Liver (tissue), 9 donors: Measurements from ENCODE around the gene TMEM187. TPM values are rescaled to one million over a fixed set of nuclear protein-coding genes. Genes with fewer than 3 reads are reported as not detected.

Experiments
- DNase-seq: peaks from one replicate; pipeline ENCODE4 v3.0.0-alpha.2; 2017; ENCODE audit warnings: low spot score
- H3K27ac ChIP-seq, 2 donors: one replicate each; pipeline ENCODE4 v1.7.0; 2013; ENCODE audit warnings: inconsistent platforms in 2 of 2, low read length in 2 of 2, control low read depth in 1 of 2, low read depth in 1 of 2, mild to moderate bottlenecking in 1 of 2
- H3K27me3 ChIP-seq, 4 donors: one replicate each; pipeline versions ENCODE4 v1.6.1 to v1.7.0; 2013; ENCODE audit warnings: low read length in 3 of 4, inconsistent platforms in 1 of 4, mild to moderate bottlenecking in 1 of 4, moderate library complexity in 1 of 4; ENCODE audit not compliant: control insufficient read depth in 4 of 4, insufficient read depth in 4 of 4
- H3K36me3 ChIP-seq, 4 donors: one replicate each; pipeline versions ENCODE4 v1.6.1 to v1.7.0; 2013; ENCODE audit warnings: low read length in 3 of 4, mild to moderate bottlenecking in 3 of 4, low read depth in 1 of 4, moderate library complexity in 1 of 4; ENCODE audit not compliant: control insufficient read depth in 4 of 4, insufficient read depth in 3 of 4
- H3K4me1 ChIP-seq, 4 donors: one replicate each; pipeline versions ENCODE4 v1.6.1 to v1.7.0; 2013; ENCODE audit warnings: low read length in 3 of 4, mild to moderate bottlenecking in 3 of 4, moderate library complexity in 1 of 4; ENCODE audit not compliant: control insufficient read depth in 4 of 4, insufficient read depth in 4 of 4
- H3K4me3 ChIP-seq, 3 donors: one replicate each; pipeline versions ENCODE4 v1.6.1 to v1.7.0; 2013; ENCODE audit warnings: low read length in 3 of 3, control low read depth in 1 of 3, low read depth in 1 of 3, mild to moderate bottlenecking in 1 of 3
- H3K9ac ChIP-seq, 2 donors: one replicate each; pipeline ENCODE4 v1.7.0; 2013; ENCODE audit warnings: low read length in 2 of 2, mild to moderate bottlenecking in 2 of 2, moderate library complexity in 2 of 2, control low read depth in 1 of 2, low read depth in 1 of 2
- H3K9me3 ChIP-seq, 4 donors: one replicate each; pipeline versions ENCODE4 v1.6.1 to v1.7.0; 2013; ENCODE audit warnings: low read length in 3 of 4; ENCODE audit not compliant: control insufficient read depth in 4 of 4
- ATF3 ChIP-seq: IDR thresholded peaks from 2 replicates; pipeline ENCODE4 v1.6.1; 2016; ENCODE audit warnings: antibody characterized with exemption
- EGR1 ChIP-seq, 2 donors: IDR thresholded peaks; 2 replicates each; pipeline ENCODE4 v1.6.1; 2016 to 2018; ENCODE audit warnings: antibody characterized with exemption in 2 of 2, low read depth in 2 of 2
- FOXA1 ChIP-seq: IDR thresholded peaks from 2 replicates; pipeline ENCODE4 v1.6.1; 2016; ENCODE audit warnings: antibody characterized with exemption
- FOXA2 ChIP-seq: IDR thresholded peaks from 2 replicates; pipeline ENCODE4 v1.6.1; 2016; ENCODE audit warnings: antibody characterized with exemption
- GABPA ChIP-seq, 2 donors: IDR thresholded peaks in 1 of 2; conservative IDR thresholded peaks in 1 of 2; 2 replicates each; pipeline ENCODE4 v1.6.1; 2016; ENCODE audit warnings: antibody characterized with exemption in 2 of 2, mild to moderate bottlenecking in 1 of 2, moderate library complexity in 1 of 2
- HNF4A ChIP-seq, 2 donors: conservative IDR thresholded peaks; 2 replicates each; pipeline ENCODE4 v1.6.1; 2016; ENCODE audit warnings: antibody characterized with exemption in 2 of 2, mild to moderate bottlenecking in 2 of 2
- HNF4G ChIP-seq: IDR thresholded peaks from 2 replicates; pipeline ENCODE4 v1.6.1; 2016; ENCODE audit warnings: antibody characterized with exemption
- JUND ChIP-seq, 2 donors: IDR thresholded peaks; 2 replicates each; pipeline ENCODE4 v1.6.1; 2016; ENCODE audit warnings: antibody characterized with exemption in 2 of 2
- MAX ChIP-seq: IDR thresholded peaks from 2 replicates; pipeline ENCODE4 v1.6.1; 2016; ENCODE audit warnings: antibody characterized with exemption
- NR2F2 ChIP-seq: IDR thresholded peaks from 2 replicates; pipeline ENCODE4 v1.6.1; 2016; ENCODE audit warnings: antibody characterized with exemption
- RAD21 ChIP-seq, 2 donors: IDR thresholded peaks; 2 replicates each; pipeline ENCODE4 v1.6.1; 2016; ENCODE audit warnings: antibody characterized with exemption in 2 of 2, mild to moderate bottlenecking in 2 of 2
- REST ChIP-seq: IDR thresholded peaks from 2 replicates; pipeline ENCODE4 v1.6.1; 2016; ENCODE audit warnings: antibody characterized with exemption, mild to moderate bottlenecking
- RXRA ChIP-seq, 2 donors: IDR thresholded peaks; 2 replicates each; pipeline ENCODE4 v1.6.1; 2017 to 2018; ENCODE audit warnings: antibody characterized with exemption in 2 of 2, mild to moderate bottlenecking in 1 of 2
- SP1 ChIP-seq: IDR thresholded peaks from 2 replicates; pipeline ENCODE4 v1.6.1; 2018; ENCODE audit warnings: antibody characterized with exemption, mild to moderate bottlenecking
- TAF1 ChIP-seq: conservative IDR thresholded peaks from 2 replicates; pipeline ENCODE4 v1.6.1; 2016; ENCODE audit warnings: antibody characterized with exemption, mild to moderate bottlenecking
- YY1 ChIP-seq: IDR thresholded peaks from 2 replicates; pipeline ENCODE4 v1.6.1; 2016; ENCODE audit warnings: antibody characterized with exemption, mild to moderate bottlenecking
- ZBTB33 ChIP-seq: IDR thresholded peaks from 2 replicates; pipeline ENCODE4 v1.6.1; 2016; ENCODE audit warnings: antibody characterized with exemption
- WGBS: extraction: QIAGEN DNeasy Blood & Tissue Kit; methylation state at CpG from one replicate; pipeline ENCODE4 v1.1.7; 2013; 5-methylcytosine and 5-hydroxymethylcytosine counted together
- polyA plus RNA-seq, 2 donors: library from polyadenylated mRNA; stranded (reverse) in 1 of 2; unstranded in 1 of 2; fragments of 200-250 nt in 1 of 2; fragments of >200 nt in 1 of 2; fragmentation: Nextera tagmentation in 1 of 2; extraction: Ambion mirVana in 1 of 2; gene quantifications; one replicate each; pipeline versions ENCODE4 v1.2.1 to v1.2.3, GENCODE V29; 2013 to 2015
- total RNA-seq, 2 donors: library from RNA; depleted of rRNA; stranded (reverse); fragments of >200 nt; gene quantifications; one replicate each; pipeline ENCODE4 v1.2.3, GENCODE V29; 2014
- TF ChIP-seq, protein P1 (sequence below): fragments of 150-350 bp; IDR thresholded peaks from 2 replicates; pipeline ENCODE4 v1.5.1; 2017; ENCODE audit warnings: improper control_type of control experiment, low read depth, low read length; ENCODE audit not compliant: missing input control
- donor health status: healthy.
- donor health status: healthy.
- donor health status: healthy.
- donor health status: healthy.
- donor health status: healthy.

TMEM187 gene
- total and polyA plus RNA-seq, 4 donors: 2.9 to 5.8 (median 4.1) TPM

DNA sequence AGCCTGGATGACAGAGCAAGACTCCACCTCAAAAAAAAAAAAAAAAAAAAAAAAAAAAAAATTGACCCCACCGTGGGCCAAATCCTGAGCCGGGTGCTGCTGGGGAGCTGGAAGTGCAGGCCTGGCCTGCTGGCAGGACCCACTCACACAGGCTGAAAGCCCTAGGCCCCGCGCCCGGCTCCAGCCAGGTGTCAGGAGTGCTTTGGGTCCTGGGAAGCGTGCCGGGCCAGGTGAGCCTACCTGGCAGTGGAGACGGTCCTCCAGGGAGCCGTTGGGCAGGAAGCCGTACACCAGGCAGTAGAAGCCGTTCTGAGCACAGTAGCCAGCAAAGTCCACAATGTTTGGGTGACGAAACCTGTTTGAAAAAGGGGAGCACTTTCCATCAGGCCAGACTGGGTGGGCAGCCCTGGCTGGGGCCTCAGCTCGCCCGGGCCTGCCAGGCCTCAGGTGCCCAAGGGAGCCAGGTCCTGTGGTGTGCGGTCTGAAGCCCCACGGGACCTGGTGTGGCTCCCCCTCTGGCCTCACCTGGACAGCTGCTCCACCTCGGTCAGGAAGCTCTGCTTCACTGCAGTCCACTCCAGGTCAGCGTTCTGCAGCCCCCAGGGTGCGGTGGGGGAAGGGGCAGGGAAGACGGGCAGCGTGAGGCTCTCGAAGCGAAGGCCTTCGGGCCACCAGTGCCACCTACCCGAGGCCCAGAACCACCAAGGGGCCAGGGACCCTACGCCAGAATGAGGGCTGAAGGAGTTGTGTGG lies 45.4 kb downstream of the TMEM187 start:
- Histone ChIP-seq H3K9ac (no peak overlapping the region), H3K9me3 (no peaks in the 10 kb centered on the region), H3K4me1 (peaks cover 0 to 15% (median 7%) of the 10 kb centered on the region in 4 donors), H3K27ac (no peak overlapping the region), H3K27me3 (no peaks in the 10 kb centered on the region), H3K4me3 (no peak overlapping the region), H3K36me3 (peaks cover 0 to 11% (median 4%) of the 10 kb centered on the region in 4 donors)
- TF ChIP-seq FOXA2 (no peak), EGR1 (IDR thresholded peaks at IDR 0.05; ENCODE audit: low read depth in 2 of 2) (no peak), TAF1 (no peak), HNF4G (no peak), JUND (IDR thresholded peaks at IDR 0.05) (no peak), GABPA (IDR thresholded peaks at IDR 0.05 in 1 of 2, conservative IDR thresholded peaks at IDR 0.05 in 1 of 2) (no peak), YY1 (no peak), ATF3 (no peak), RAD21 (IDR thresholded peaks at IDR 0.05) (no peak), REST (no peak), HNF4A (conservative IDR thresholded peaks at IDR 0.05) (no peak), RXRA (IDR thresholded peaks at IDR 0.05) (no peak), FOXA1 (no peak), ZBTB33 (no peak), NR2F2 (no peak), SP1 (no peak), MAX (no peak)
- TF ChIP-seq, protein P1, sequence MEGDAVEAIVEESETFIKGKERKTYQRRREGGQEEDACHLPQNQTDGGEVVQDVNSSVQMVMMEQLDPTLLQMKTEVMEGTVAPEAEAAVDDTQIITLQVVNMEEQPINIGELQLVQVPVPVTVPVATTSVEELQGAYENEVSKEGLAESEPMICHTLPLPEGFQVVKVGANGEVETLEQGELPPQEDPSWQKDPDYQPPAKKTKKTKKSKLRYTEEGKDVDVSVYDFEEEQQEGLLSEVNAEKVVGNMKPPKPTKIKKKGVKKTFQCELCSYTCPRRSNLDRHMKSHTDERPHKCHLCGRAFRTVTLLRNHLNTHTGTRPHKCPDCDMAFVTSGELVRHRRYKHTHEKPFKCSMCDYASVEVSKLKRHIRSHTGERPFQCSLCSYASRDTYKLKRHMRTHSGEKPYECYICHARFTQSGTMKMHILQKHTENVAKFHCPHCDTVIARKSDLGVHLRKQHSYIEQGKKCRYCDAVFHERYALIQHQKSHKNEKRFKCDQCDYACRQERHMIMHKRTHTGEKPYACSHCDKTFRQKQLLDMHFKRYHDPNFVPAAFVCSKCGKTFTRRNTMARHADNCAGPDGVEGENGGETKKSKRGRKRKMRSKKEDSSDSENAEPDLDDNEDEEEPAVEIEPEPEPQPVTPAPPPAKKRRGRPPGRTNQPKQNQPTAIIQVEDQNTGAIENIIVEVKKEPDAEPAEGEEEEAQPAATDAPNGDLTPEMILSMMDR: no peak
- no peak for DNase-seq
- WGBS: 91% methylated on average over 26 of the region's 26 CpGs
